ENCODE data around the gene BCL2. TPM values are rescaled to one million over a fixed set of nuclear protein-coding genes. Genes with fewer than 3 reads are reported as not detected.

The BCL2 gene
- total RNA-seq, 1 experiment from 2014 or later = 2.5 TPM

GRCh38 chr18:63177919-63178821 lies 141.4 kb downstream of the BCL2 start:
- H3K9me3 ChIP-seq (ENCODE audit: control insufficient read depth in 1 of 2, insufficient read depth in 1 of 2, low read depth in 1 of 2, low read length in 2 of 2) = no peaks in the 10 kb centered on the region
- H2AFZ ChIP-seq (ENCODE audit: low read depth, low read length, poor library complexity, severe bottlenecking) = no peak overlapping the region
- ChIA-PET RAD21 (ENCODE audit: low non-redundant PET in 1 of 2, low total read pairs in 2 of 2, uncharacterized antibody in 2 of 2, unreplicated experiment in 2 of 2) (no interaction called here), CTCF (no interaction called here), POLR2A (no interaction called here)
- H3K9me2 ChIP-seq (ENCODE audit: insufficient read depth) = no peaks in the 10 kb centered on the region
- no peak for TF ChIP-seq ELF1 (IDR thresholded peaks at IDR 0.05; ENCODE audit: borderline replicate concordance, low read depth)
- no peak for TF ChIP-seq POLR2A (IDR thresholded peaks at IDR 0.05; ENCODE audit: borderline replicate concordance, extremely low read depth, insufficient read depth, insufficient read length)
- TF ChIP-seq ZFX (IDR thresholded peaks at IDR 0.05) = no peak
- no peak for TF ChIP-seq CTCF (IDR thresholded peaks at IDR 0.05 in 2 of 3, conservative IDR thresholded peaks at IDR 0.05 in 1 of 3; ENCODE audit: borderline replicate concordance in 1 of 3, insufficient read depth in 1 of 3, low read depth in 2 of 3, low read length in 2 of 3)
- TF ChIP-seq MAX (IDR thresholded peaks at IDR 0.05) = no peak
- TF ChIP-seq SP1 (IDR thresholded peaks at IDR 0.05; ENCODE audit: low read depth) = no peak
- no peak for TF ChIP-seq SRF (IDR thresholded peaks at IDR 0.05; ENCODE audit: low read depth)
- intact Hi-C loops (cut with micrococcal nuclease) = no loop called here
- DNase-seq (ENCODE audit: low read depth, low spot score) (no peak), ATAC-seq (no peak)
- H3K27ac ChIP-seq (ENCODE audit: low read depth, low read length) = no peak overlapping the region
- no peaks in the 10 kb centered on the region for H4K20me1 ChIP-seq (ENCODE audit: insufficient read depth)
- BruUV-seq (replicated peaks) = no TSS peak
- no peaks in the 10 kb centered on the region for H3K4me1 ChIP-seq (ENCODE audit: control insufficient read depth in 1 of 2, insufficient read depth in 2 of 2, low read length in 2 of 2)
- H3K4me3 ChIP-seq (replicated peaks in 1 of 2; ENCODE audit: low read depth in 1 of 2, low read length in 2 of 2) = no peak overlapping the region
- H3K36me3 ChIP-seq (ENCODE audit: control insufficient read depth in 1 of 2, insufficient read depth in 2 of 2, low read length in 2 of 2) = no peaks in the 10 kb centered on the region
- no peak overlapping the region for H3K4me2 ChIP-seq (ENCODE audit: low read length)
- peaks cover 21% of the 10 kb centered on the region; the same call in 1 of the 2 replicates for H3K27me3 ChIP-seq (ENCODE audit: insufficient read depth, low read length)
- H3K9ac ChIP-seq (ENCODE audit: low read length) = no peak overlapping the region
- H3K79me2 ChIP-seq (ENCODE audit: insufficient read depth, low read length) = no peaks in the 10 kb centered on the region

- Histone ChIP-seq H3K9me2 (ENCODE audit: insufficient read depth) (no peaks in the 10 kb centered on the region), H3K36me3 (ENCODE audit: control insufficient read depth in 1 of 2, insufficient read depth in 2 of 2, low read length in 2 of 2) (no peaks in the 10 kb centered on the region), H3K27ac (ENCODE audit: low read depth, low read length) (no peak overlapping the region), H3K4me1 (ENCODE audit: control insufficient read depth in 1 of 2, insufficient read depth in 2 of 2, low read length in 2 of 2) (no peaks in the 10 kb centered on the region), H3K9me3 (ENCODE audit: control insufficient read depth in 1 of 2, insufficient read depth in 1 of 2, low read depth in 1 of 2, low read length in 2 of 2) (no peaks in the 10 kb centered on the region), H3K27me3 (ENCODE audit: insufficient read depth, low read length) (peaks cover 16% of the 10 kb centered on the region; the same call in 1 of the 2 replicates), H3K79me2 (ENCODE audit: insufficient read depth, low read length) (no peaks in the 10 kb centered on the region), H3K9ac (ENCODE audit: low read length) (no peak overlapping the region), H2AFZ (ENCODE audit: low read depth, low read length, poor library complexity, severe bottlenecking) (no peak overlapping the region), H4K20me1 (ENCODE audit: insufficient read depth) (no peaks in the 10 kb centered on the region), H3K4me2 (ENCODE audit: low read length) (no peak overlapping the region), H3K4me3 (replicated peaks in 1 of 2; ENCODE audit: low read depth in 1 of 2, low read length in 2 of 2) (no peak overlapping the region)
- POLR2A ChIA-PET = no interaction called here
- ATAC-seq = no peak
- CTCF ChIA-PET = no interaction called here
- DNase-seq (ENCODE audit: low read depth, low spot score) = no peak
- BruUV-seq (replicated peaks) = no TSS peak
- intact Hi-C loops (cut with micrococcal nuclease) = no loop called here
- RAD21 ChIA-PET (ENCODE audit: low non-redundant PET in 1 of 2, low total read pairs in 2 of 2, uncharacterized antibody in 2 of 2, unreplicated experiment in 2 of 2) = no interaction called here
- no peak for TF ChIP-seq ZBTB33 (IDR thresholded peaks at IDR 0.05; ENCODE audit: extremely low read depth, insufficient replicate concordance, low read length)
- TF ChIP-seq CBX3 (IDR thresholded peaks at IDR 0.05; ENCODE audit: low read depth) = no peak
- TF ChIP-seq POLR2AphosphoS5 (IDR thresholded peaks at IDR 0.05; ENCODE audit: low read depth, low read length) = no peak
- TF ChIP-seq ZNF274 (IDR thresholded peaks at IDR 0.05; ENCODE audit: low read depth, low read length) = no peak
- no peak for TF ChIP-seq POLR2A (IDR thresholded peaks at IDR 0.05; ENCODE audit: borderline replicate concordance, extremely low read depth, insufficient read depth, insufficient read length)
- no peak for TF ChIP-seq EZH2phosphoT487 (IDR thresholded peaks at IDR 0.05; ENCODE audit: borderline replicate concordance)
Observed at GRCh38 chr18:63177259-63177658, 142.3 kb downstream of the BCL2 start.
